Prostate gland (tissue), 2 donors: ENCODE measurements around the gene MYH1. TPM values are rescaled to one million over a fixed set of nuclear protein-coding genes. Genes with fewer than 3 reads are reported as not detected.

Source experiments
- DNase-seq: peaks from one replicate; pipeline ENCODE4 v3.0.0-alpha.2; 2019; ENCODE audit warnings: low spot score
- H3K27ac ChIP-seq, 2 donors: fragments of 200-600 bp; sonication (generic); 2 replicates each; pipeline ENCODE4 v1.5.1; 2017 to 2019
- H3K27me3 ChIP-seq: fragments of 200-600 bp; sonication (generic); replicated peaks from 2 replicates; pipeline ENCODE4 v1.5.1; 2019; ENCODE audit not compliant: insufficient read depth
- H3K36me3 ChIP-seq, 2 donors: fragments of 200-600 bp; sonication (generic); 1 replicate in 1 of 2; 2 replicates in 1 of 2; pipeline versions ENCODE4 v1.5.1 to v1.8.1; 2017 to 2019
- H3K4me1 ChIP-seq: fragments of 200-600 bp; sonication (generic); replicated peaks from 2 replicates; pipeline ENCODE4 v1.5.1; 2019
- H3K4me3 ChIP-seq, 2 donors: fragments of 200-600 bp; sonication (generic); 2 replicates each; pipeline ENCODE4 v1.5.1; 2017 to 2019
- H3K9me3 ChIP-seq: fragments of 200-600 bp; sonication (generic); 2 replicates; pipeline ENCODE4 v1.5.1; 2017
- CTCF ChIP-seq, 4 experiments: fragments of 200-600 bp in 2 of 4; fragments of 450-650 bp in 2 of 4; sonication (generic) in 2 of 4; IDR thresholded peaks; 1 replicate in 3 of 4; 2 replicates in 1 of 4; pipeline ENCODE4 v1.5.1; 2016 to 2019; ENCODE audit warnings: antibody characterized with exemption in 4 of 4, mild to moderate bottlenecking in 2 of 4, moderate library complexity in 2 of 4
- POLR2A ChIP-seq: fragments of 450-650 bp; IDR thresholded peaks from one replicate; pipeline ENCODE4 v1.6.1; 2016; ENCODE audit warnings: antibody characterized with exemption, mild to moderate bottlenecking
- POLR2AphosphoS5 ChIP-seq: sonication (generic); formaldehyde crosslinking; IDR thresholded peaks from one replicate; pipeline ENCODE4 v1.6.1; 2017; ENCODE audit warnings: antibody characterized with exemption
- WGBS: methylation state at CpG from one replicate; pipeline ENCODE4 v1.1.5; 2018; 5-methylcytosine and 5-hydroxymethylcytosine counted together
- intact Hi-C: fragments of 100-400 bp; cut with DNase I; formaldehyde crosslinking; loops from one replicate; pipeline ENCODE4 v1.14.2; 2022
- total RNA-seq, 2 donors: library from RNA; depleted of rRNA; stranded (reverse); fragments of >200 nt; gene quantifications; one replicate each; pipeline ENCODE4 v1.1.0, GENCODE V29; 2016

MYH1 gene
- total RNA-seq, 2 donors from 2014 or later, result 0.06 TPM; not detected in 1

- H3K27ac ChIP-seq, result no peak overlapping the region
- H3K9me3 ChIP-seq, result no peaks in the 10 kb centered on the region
- DNase-seq, result no peak
- 96% methylated on average over 2 of the region's 2 CpGs for WGBS
- intact Hi-C loops, result no loop called here
- H3K27me3 ChIP-seq, result no peaks in the 10 kb centered on the region
- no peaks in the 10 kb centered on the region for H3K4me1 ChIP-seq
- no peaks in the 10 kb centered on the region for H3K36me3 ChIP-seq
- no peak overlapping the region for H3K4me3 ChIP-seq
- TF ChIP-seq POLR2A (no peak), CTCF (IDR thresholded peaks at IDR 0.05) (no peak), POLR2AphosphoS5 (no peak)
These were observed 26.3 kb downstream of the MYH1 start for GRCh38 chr17:10492004-10492403.

GRCh38 chr17:10482252-10482651, 36.1 kb downstream of the MYH1 start:
- Histone ChIP-seq H3K36me3 (no peaks in the 10 kb centered on the region), H3K27ac (no peak overlapping the region), H3K4me1 (no peaks in the 10 kb centered on the region), H3K9me3 (no peaks in the 10 kb centered on the region), H3K4me3 (no peak overlapping the region), H3K27me3 (no peaks in the 10 kb centered on the region)
- intact Hi-C loops, result no loop called here
- TF ChIP-seq POLR2AphosphoS5 (no peak), CTCF (IDR thresholded peaks at IDR 0.05) (no peak), POLR2A (no peak)
- WGBS, result 89% methylated on average over 1 of the region's 1 CpG
- no peak for DNase-seq

- no peaks in the 10 kb centered on the region for H3K9me3 ChIP-seq
- no peak overlapping the region for H3K4me3 ChIP-seq
- no peak for DNase-seq
- no peaks in the 10 kb centered on the region for H3K27me3 ChIP-seq
- no peaks in the 10 kb centered on the region for H3K4me1 ChIP-seq
- no peaks in the 10 kb centered on the region for H3K36me3 ChIP-seq
- H3K27ac ChIP-seq, result no peak overlapping the region
- intact Hi-C loops, result no loop called here
- TF ChIP-seq CTCF (IDR thresholded peaks at IDR 0.05) (no peak), POLR2AphosphoS5 (no peak), POLR2A (no peak)
- WGBS, result 58% methylated on average over 1 of the region's 1 CpG
These were observed 40.6 kb downstream of the MYH1 start for GRCh38 chr17:10477701-10478100.

- Histone ChIP-seq H3K4me1 (no peaks in the 10 kb centered on the region), H3K4me3 (no peak overlapping the region), H3K27me3 (no peaks in the 10 kb centered on the region), H3K27ac (no peak overlapping the region), H3K36me3 (no peaks in the 10 kb centered on the region), H3K9me3 (no peaks in the 10 kb centered on the region)
- intact Hi-C loops, result no loop called here
- no peak for TF ChIP-seq POLR2A
- TF ChIP-seq POLR2AphosphoS5, result no peak
- no peak for TF ChIP-seq CTCF (IDR thresholded peaks at IDR 0.05)
- no peak for DNase-seq
- WGBS, result 81% methylated on average over 4 of the region's 4 CpGs
These were observed 43.8 kb downstream of the MYH1 start for GRCh38 chr17:10474536-10474935.

GRCh38 chr17:10471858-10472257, 46.5 kb downstream of the MYH1 start:
- WGBS, result 95% methylated on average over 1 of the region's 1 CpG
- no peak for DNase-seq
- H3K9me3 ChIP-seq, result no peaks in the 10 kb centered on the region
- intact Hi-C loops, result no loop called here
- no peak for TF ChIP-seq POLR2A
- no peak for TF ChIP-seq CTCF (IDR thresholded peaks at IDR 0.05)
- no peak for TF ChIP-seq POLR2AphosphoS5
- H3K4me3 ChIP-seq, result no peak overlapping the region
- H3K36me3 ChIP-seq, result no peaks in the 10 kb centered on the region
- H3K27ac ChIP-seq, result no peak overlapping the region
- H3K27me3 ChIP-seq, result no peaks in the 10 kb centered on the region
- H3K4me1 ChIP-seq, result no peaks in the 10 kb centered on the region
